HG02870 (cell line): ENCODE measurements around the gene CCNL2.

ENCODE experiments used
- ATAC-seq: cut with Tn5 transposase; IDR thresholded peaks from one replicate; pipeline ENCODE4 v1.9.1; 2021; ENCODE audit warnings: mild to moderate bottlenecking, moderate library complexity; ENCODE audit not compliant: unreplicated experiment

Gene CCNL2

GRCh38 chr1:1358433-1359271, 40.5 kb downstream of the CCNL2 start, which contains the start of gene MXRA8:
Gene MXRA8 (minus strand): TSS chr1:1358555. CDS start chr1:1358504, 51 bp downstream.
- ATAC-seq, result no peak

GRCh38 chr1:1357871-1358432, 41.2 kb downstream of the CCNL2 start:
- no peak for ATAC-seq

GRCh38 chr1:1356796-1357401, 42.2 kb downstream of the CCNL2 start:
- no peak for ATAC-seq

- ATAC-seq, result no peak
Measured at GRCh38 chr1:1356166-1356795, 42.9 kb downstream of the CCNL2 start.

- ATAC-seq, result no peak
Measured at GRCh38 chr1:1355416-1355815, 43.7 kb downstream of the CCNL2 start.

- ATAC-seq, result no peak
Measured at GRCh38 chr1:1354271-1355247, 44.6 kb downstream of the CCNL2 start.

GRCh38 chr1:1353389-1354151, 45.6 kb downstream of the CCNL2 start:
- ATAC-seq, result no peak

GRCh38 chr1:1352786-1353388, 46.2 kb downstream of the CCNL2 start:
- no peak for ATAC-seq

- ATAC-seq, result no peak
Measured at GRCh38 chr1:1351511-1352427, 47.4 kb downstream of the CCNL2 start.

GRCh38 chr1:1349256-1350012, 49.7 kb downstream of the CCNL2 start, which contains the start of gene DVL1:
Gene DVL1 (minus strand): TSS chr1:1349418. CDS start chr1:1349065, 353 bp downstream.
- peak; percentile 62 for ATAC-seq

- ATAC-seq, result peak; percentile 21
Measured at GRCh38 chr1:1348420-1349255, 50.5 kb downstream of the CCNL2 start.

- no peak for ATAC-seq
Measured at GRCh38 chr1:1347663-1348419, 51.3 kb downstream of the CCNL2 start.

- ATAC-seq, result no peak
Measured at GRCh38 chr1:1347026-1347595, 52.0 kb downstream of the CCNL2 start.

- no peak for ATAC-seq
Measured at GRCh38 chr1:1346501-1346890, 52.6 kb downstream of the CCNL2 start.

GRCh38 chr1:1345860-1346500, 53.2 kb downstream of the CCNL2 start:
- no peak for ATAC-seq
